ENCODE measurements around the gene YWHAB. TPM values are rescaled to one million over a fixed set of nuclear protein-coding genes. Genes with fewer than 3 reads are reported as not detected.

YWHAB gene
- total and polyA plus RNA-seq, 2 of the 4 experiments (the other 2 are of a cell fraction), result 78.0 to 102 TPM

DNA sequence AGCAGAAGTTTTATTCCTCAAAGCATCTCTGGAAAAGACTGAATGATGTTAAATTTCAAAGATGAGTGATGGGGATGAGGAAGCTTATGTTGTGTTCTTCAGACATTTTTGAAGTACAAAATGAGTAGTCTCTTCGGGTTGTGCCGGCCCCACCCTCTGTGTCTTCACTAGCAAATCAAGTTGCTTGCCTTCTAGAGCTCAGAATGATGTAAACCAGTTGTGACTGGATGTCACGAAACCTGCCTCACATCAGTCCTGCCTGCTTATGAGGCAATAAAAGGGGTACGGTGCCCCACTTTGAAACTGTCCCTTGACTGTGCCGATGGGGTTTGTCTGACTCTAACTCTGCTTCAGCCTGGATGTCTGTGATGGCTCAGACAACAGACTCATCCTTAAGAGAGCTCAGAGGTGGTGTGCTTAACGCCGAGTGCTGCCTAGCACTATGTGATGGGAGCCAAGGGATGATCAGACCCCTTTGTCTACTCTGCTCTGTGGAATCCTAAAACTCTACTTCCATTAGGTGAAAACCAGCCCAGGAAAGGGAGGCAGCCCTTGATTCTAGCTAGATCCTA lies 55.7 kb downstream of the YWHAB start:
- H3K18ac ChIP-seq (ENCODE audit: low read depth, low read length), result no peak overlapping the region
- no peaks in the 10 kb centered on the region for H4K20me1 ChIP-seq (ENCODE audit: insufficient read depth, low read length)
- no peak overlapping the region for H3K14ac ChIP-seq (replicated peaks; ENCODE audit: low read depth, low read length)
- ChIA-PET POLR2A (ENCODE audit: unreplicated experiment) (no interaction called here), CTCF (interaction anchor here (0.9 kb wide), 1 partner anchor 352 kb away, joined by 3 read pairs; no protein-coding TSS in a partner anchor)
- no peak overlapping the region for H2BK20ac ChIP-seq (ENCODE audit: low read depth, low read length)
- no peak overlapping the region for H3K56ac ChIP-seq (ENCODE audit: extremely low read depth, insufficient read depth, low read length)
- H2AK5ac ChIP-seq (ENCODE audit: low read depth, low read length), result no peak overlapping the region
- H3K36me3 ChIP-seq (ENCODE audit: control insufficient read depth, insufficient read depth, low read length), result peaks cover 48% of the 10 kb centered on the region
- peaks cover 6% of the 10 kb centered on the region; the same call in 1 of the 2 replicates for H3K9me1 ChIP-seq (ENCODE audit: insufficient read depth, low read length)
- H3K27ac ChIP-seq (ENCODE audit: insufficient read depth, low read length), result no peak overlapping the region
- no peak overlapping the region for H3K4me3 ChIP-seq (ENCODE audit: insufficient read depth, low read depth, low read length)
- no peak overlapping the region for H2BK120ac ChIP-seq (ENCODE audit: low read depth, low read length)
- H3K9me3 ChIP-seq (ENCODE audit: control insufficient read depth, insufficient read depth, low read length), result no peaks in the 10 kb centered on the region
- WGBS, 2 experiments (ENCODE audit: extremely low coverage in 2 of 2, insufficient read length in 1 of 2), result 100% methylated on average over 1 of the region's 7 CpGs; no CpG with 5 or more reads in 1 of the 2 experiments
- peaks cover 0 to 8% of the 10 kb centered on the region in 2 experiments; a peak in 1 of 4 replicates for H3K79me1 ChIP-seq (ENCODE audit: low read depth in 1 of 2, low read length in 2 of 2)
- intact Hi-C loops (cut with micrococcal nuclease), result no loop called here
- ATAC-seq (ENCODE audit: low read depth) (no peak), DNase-seq (no peak)
- no peak overlapping the region for H2AFZ ChIP-seq (replicated peaks; ENCODE audit: low read length, poor library complexity)
- dilution Hi-C loops (cut with HindIII; ENCODE audit: low sequenced_read_pairs, unreplicated experiment), result no loop called here
- H2BK5ac ChIP-seq (ENCODE audit: low read depth, low read length, poor library complexity, severe bottlenecking), result no peak overlapping the region
- H3K4me1 ChIP-seq (ENCODE audit: control insufficient read depth, insufficient read depth, low read length), result no peaks in the 10 kb centered on the region
- BruUV-seq (replicated peaks), result no TSS peak
- no peak overlapping the region for H3K23ac ChIP-seq (ENCODE audit: low read depth, low read length)
- in situ Hi-C loops (cut with MboI; ENCODE audit: low sequenced_read_pairs), result no loop called here
- no peak overlapping the region for H3K9ac ChIP-seq (ENCODE audit: low read depth, low read length)
- H4K91ac ChIP-seq (ENCODE audit: insufficient read depth, low read depth, low read length), result no peak overlapping the region
- no peak overlapping the region for H4K8ac ChIP-seq (ENCODE audit: low read depth in 2 of 2, low read length in 2 of 2)
- no peak overlapping the region for H4K5ac ChIP-seq (ENCODE audit: low read depth, low read length)
- no peak overlapping the region for H3K4ac ChIP-seq (ENCODE audit: low read depth, low read length)
- H3K4me2 ChIP-seq (ENCODE audit: low read depth, low read length), result no peak overlapping the region
- H3K27me3 ChIP-seq (ENCODE audit: control insufficient read depth, insufficient read depth, low read length), result no peaks in the 10 kb centered on the region
- no peak overlapping the region for H2BK15ac ChIP-seq (ENCODE audit: low read depth, low read length)
- TF ChIP-seq, protein P1, sequence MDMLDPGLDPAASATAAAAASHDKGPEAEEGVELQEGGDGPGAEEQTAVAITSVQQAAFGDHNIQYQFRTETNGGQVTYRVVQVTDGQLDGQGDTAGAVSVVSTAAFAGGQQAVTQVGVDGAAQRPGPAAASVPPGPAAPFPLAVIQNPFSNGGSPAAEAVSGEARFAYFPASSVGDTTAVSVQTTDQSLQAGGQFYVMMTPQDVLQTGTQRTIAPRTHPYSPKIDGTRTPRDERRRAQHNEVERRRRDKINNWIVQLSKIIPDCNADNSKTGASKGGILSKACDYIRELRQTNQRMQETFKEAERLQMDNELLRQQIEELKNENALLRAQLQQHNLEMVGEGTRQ (IDR thresholded peaks at IDR 0.05; ENCODE audit: low read depth, low read length), result no peak
- TF ChIP-seq, protein P2, sequence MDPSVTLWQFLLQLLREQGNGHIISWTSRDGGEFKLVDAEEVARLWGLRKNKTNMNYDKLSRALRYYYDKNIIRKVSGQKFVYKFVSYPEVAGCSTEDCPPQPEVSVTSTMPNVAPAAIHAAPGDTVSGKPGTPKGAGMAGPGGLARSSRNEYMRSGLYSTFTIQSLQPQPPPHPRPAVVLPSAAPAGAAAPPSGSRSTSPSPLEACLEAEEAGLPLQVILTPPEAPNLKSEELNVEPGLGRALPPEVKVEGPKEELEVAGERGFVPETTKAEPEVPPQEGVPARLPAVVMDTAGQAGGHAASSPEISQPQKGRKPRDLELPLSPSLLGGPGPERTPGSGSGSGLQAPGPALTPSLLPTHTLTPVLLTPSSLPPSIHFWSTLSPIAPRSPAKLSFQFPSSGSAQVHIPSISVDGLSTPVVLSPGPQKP (IDR thresholded peaks at IDR 0.05; ENCODE audit: borderline replicate concordance, low read depth, low read length), result no peak
- no peak for TF ChIP-seq SMC3 (IDR thresholded peaks at IDR 0.05; ENCODE audit: low read depth, low read length)
- no peak for TF ChIP-seq MAFK (IDR thresholded peaks at IDR 0.05; ENCODE audit: low read depth, low read length)
- no peak for TF ChIP-seq CHD1 (IDR thresholded peaks at IDR 0.05; ENCODE audit: low read depth, low read length)
- TF ChIP-seq RCOR1 (IDR thresholded peaks at IDR 0.05; ENCODE audit: insufficient replicate concordance, low read length), result no peak
- no peak for TF ChIP-seq RAD21 (IDR thresholded peaks at IDR 0.05; ENCODE audit: low read length)
- no peak for TF ChIP-seq CEBPB (IDR thresholded peaks at IDR 0.05; ENCODE audit: low read depth, low read length)
- no peak for TF ChIP-seq MAZ (IDR thresholded peaks at IDR 0.05; ENCODE audit: borderline replicate concordance, low read depth, low read length)
- TF ChIP-seq MXI1 (IDR thresholded peaks at IDR 0.05; ENCODE audit: borderline replicate concordance, low read depth, low read length), result no peak
- no peak for TF ChIP-seq POLR2A (IDR thresholded peaks at IDR 0.05; ENCODE audit: low read depth, low read length)
- H2AK9ac ChIP-seq (replicated peaks; ENCODE audit: low read depth, low read length, poor library complexity), result no peak overlapping the region

Measured in IMR-90 (cell line).